Pancreas (tissue), 10 donors: ENCODE results near the gene BCOR. TPM values are rescaled to one million over a fixed set of nuclear protein-coding genes. Genes with fewer than 3 reads are reported as not detected.

Experiments used
- ATAC-seq, 4 donors: fragments of 200-7000 bp; cut with Tn5 transposase; one replicate each; pipeline versions ENCODE4 v1.8.0 to v1.9.1; 2020; ENCODE audit warnings: mild to moderate bottlenecking in 4 of 4, moderate library complexity in 4 of 4
- DNase-seq, 6 donors: peaks; one replicate each; pipeline ENCODE4 v3.0.0-alpha.2; 2020
- FAIRE-seq: peaks from 2 replicates; lab custom pipeline; 2012; peaks lifted over from hg19 to GRCh38; lab: Jason Lieb, UNC
- H3K27ac ChIP-seq, 4 donors: fragments of 200-600 bp; sonication (generic); 1 replicate in 3 of 4; 2 replicates in 1 of 4; pipeline versions ENCODE4 v1.5.0 to v1.8.0; 2020
- H3K27me3 ChIP-seq, 4 donors: fragments of 200-600 bp; one replicate each; pipeline ENCODE4 v1.8.0; 2021
- H3K36me3 ChIP-seq, 3 donors: fragments of 200-600 bp; sonication (generic) in 1 of 3; one replicate each; pipeline versions ENCODE4 v1.5.0 to v1.8.0; 2020 to 2021
- H3K4me1 ChIP-seq, 3 donors: fragments of 200-600 bp; one replicate each; pipeline ENCODE4 v1.8.0; 2021
- H3K4me3 ChIP-seq, 4 donors: fragments of 200-600 bp; sonication (generic) in 2 of 4; one replicate each; pipeline versions ENCODE4 v1.5.0 to v1.8.0; 2020 to 2021
- H3K9me3 ChIP-seq, 4 donors: fragments of 200-600 bp; one replicate each; pipeline ENCODE4 v1.8.0; 2021
- WGBS, 2 donors: extraction: QIAGEN DNeasy Blood & Tissue Kit; methylation state at CpG; one replicate each; pipeline ENCODE4 v1.1.7; 2013; 5-methylcytosine and 5-hydroxymethylcytosine counted together
- intact Hi-C, 3 donors: fragments of 100-400 bp; cut with DNase I; formaldehyde crosslinking; loops; one replicate each; pipeline versions ENCODE4 v1.11.1 to v1.14.2; 2022
- polyA plus RNA-seq, 2 donors: library from polyadenylated mRNA; stranded (reverse); fragments of 200-250 nt; gene quantifications; one replicate each; pipeline ENCODE4 v1.2.3, GENCODE V29; 2013
- total RNA-seq, 6 donors: library from RNA; stranded (reverse); fragmentation: NEBNext Ultra II Directional in 4 of 6; extraction: Animal tissue kit (Norgen Biotek cat#: 25700) in 4 of 6; gene quantifications; one replicate each; pipeline versions ENCODE4 v1.2.1 to v1.2.4, GENCODE V29; 2021 to 2023
- TF ChIP-seq, protein P1 (sequence below), 4 donors: fragments of 200-600 bp; sonication (generic) in 3 of 4; IDR thresholded peaks; one replicate each; pipeline versions ENCODE4 v1.5.0 to v1.8.0; 2021; ENCODE audit warnings: antibody characterized with exemption in 4 of 4
- donor health status: healthy with polysubstance abuse.
- donor health status: DM: no; HTN: no; CAD: no; lungs with moderate emphysema.
- donor health status: DM: no; HTN: no; CAD: no.
- donor health status: control.
- donor health status: control.
- donor health status: Bipolar disorder and iron deficiency.
- donor health status: DM: yes; HTN: yes; CAD: no.
- donor health status: DM: no; HTN: no; CAD: no.
- donor health status: DM: no; HTN: no; CAD: no.
- donor health status: DM: yes; HTN: yes; CAD: no.

The BCOR gene
- total and polyA plus RNA-seq, 8 donors, result 6.3 to 18.4 (median 13.0) TPM

DNA sequence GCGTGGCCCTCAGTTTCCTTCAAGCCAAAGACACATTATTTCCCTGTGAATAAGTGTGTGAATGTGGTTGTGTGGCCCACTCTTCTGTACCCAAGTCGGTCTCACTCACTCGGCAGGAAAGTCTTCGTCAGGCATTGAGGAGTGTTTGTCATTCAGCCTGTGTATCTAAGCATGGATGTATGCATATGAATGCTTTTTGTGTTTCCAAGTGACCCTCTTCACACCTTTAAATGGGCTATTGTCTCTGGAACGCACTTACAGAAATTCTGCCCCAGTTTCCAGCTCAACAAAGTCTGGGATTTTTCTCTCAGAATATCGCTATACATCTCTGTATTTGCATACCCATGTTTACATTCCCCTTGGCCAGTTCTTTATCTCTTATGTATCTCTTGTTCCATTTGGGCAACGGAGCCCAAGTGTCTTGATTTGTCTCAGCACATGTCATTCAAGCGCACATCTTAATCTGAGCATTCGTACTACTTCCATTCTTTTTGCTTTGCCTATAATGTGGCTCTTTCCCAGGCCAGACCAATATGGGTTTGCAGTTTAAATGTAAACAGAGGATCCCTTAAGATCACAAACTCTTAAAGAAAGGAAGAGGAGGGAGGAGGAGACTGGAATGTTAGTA is 4.8 kb downstream of the BCOR start:
- no peak for FAIRE-seq
- Histone ChIP-seq H3K4me1 (peaks cover 0 to 12% (median 0%) of the 10 kb centered on the region in 3 donors), H3K9me3 (no peaks in the 10 kb centered on the region), H3K4me3 (no peak overlapping the region), H3K27ac (no peak overlapping the region), H3K36me3 (no peaks in the 10 kb centered on the region), H3K27me3 (no peaks in the 10 kb centered on the region)
- TF ChIP-seq, protein P1, sequence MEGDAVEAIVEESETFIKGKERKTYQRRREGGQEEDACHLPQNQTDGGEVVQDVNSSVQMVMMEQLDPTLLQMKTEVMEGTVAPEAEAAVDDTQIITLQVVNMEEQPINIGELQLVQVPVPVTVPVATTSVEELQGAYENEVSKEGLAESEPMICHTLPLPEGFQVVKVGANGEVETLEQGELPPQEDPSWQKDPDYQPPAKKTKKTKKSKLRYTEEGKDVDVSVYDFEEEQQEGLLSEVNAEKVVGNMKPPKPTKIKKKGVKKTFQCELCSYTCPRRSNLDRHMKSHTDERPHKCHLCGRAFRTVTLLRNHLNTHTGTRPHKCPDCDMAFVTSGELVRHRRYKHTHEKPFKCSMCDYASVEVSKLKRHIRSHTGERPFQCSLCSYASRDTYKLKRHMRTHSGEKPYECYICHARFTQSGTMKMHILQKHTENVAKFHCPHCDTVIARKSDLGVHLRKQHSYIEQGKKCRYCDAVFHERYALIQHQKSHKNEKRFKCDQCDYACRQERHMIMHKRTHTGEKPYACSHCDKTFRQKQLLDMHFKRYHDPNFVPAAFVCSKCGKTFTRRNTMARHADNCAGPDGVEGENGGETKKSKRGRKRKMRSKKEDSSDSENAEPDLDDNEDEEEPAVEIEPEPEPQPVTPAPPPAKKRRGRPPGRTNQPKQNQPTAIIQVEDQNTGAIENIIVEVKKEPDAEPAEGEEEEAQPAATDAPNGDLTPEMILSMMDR (IDR thresholded peaks at IDR 0.05), result no peak
- no peak for ATAC-seq
- intact Hi-C loops, result no loop called here
- DNase-seq, result no peak
- WGBS, 2 donors, result 42 to 76% methylated on average over 9 of the region's 9 CpGs

DNA sequence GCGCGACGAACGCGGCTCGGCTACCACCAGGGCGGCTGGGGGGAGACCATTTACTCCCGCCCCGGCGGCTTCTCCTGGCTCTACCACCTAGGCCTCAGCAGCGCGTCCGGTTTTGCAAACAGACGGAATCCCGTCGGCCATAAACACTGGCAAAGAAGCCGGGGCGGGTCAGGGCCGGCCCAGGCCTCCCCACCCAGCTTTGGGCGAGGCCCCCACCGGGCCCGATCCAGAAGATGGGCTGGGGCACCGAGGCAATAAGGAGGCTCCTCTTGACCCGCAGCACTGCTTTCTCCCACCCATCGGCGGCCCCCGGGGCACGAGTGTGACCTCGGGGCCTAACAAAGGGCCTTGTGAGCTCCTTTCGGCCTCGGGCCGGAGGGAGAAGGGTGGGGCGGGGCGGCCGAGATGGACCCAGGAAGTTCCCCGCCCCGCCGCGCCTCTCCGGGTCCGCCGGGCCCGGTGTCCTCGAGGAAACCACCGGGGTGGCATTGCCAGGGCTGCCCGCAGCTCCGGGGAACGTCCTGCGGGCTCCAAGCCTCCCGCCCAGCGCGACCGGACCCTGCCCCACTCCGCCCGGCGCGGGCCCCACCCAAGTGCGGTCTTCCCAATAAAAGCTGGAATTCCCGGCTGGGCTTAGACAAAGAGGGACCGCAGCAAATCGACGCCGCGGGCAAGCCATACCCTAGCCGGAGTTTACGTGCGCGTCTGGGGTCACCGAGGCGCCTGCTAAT is 5.9 kb downstream of the BCOR start:
- WGBS, 2 donors, result 51 to 77% methylated on average over 58 to 70 of the region's 70 CpGs
- TF ChIP-seq, protein P1 (IDR thresholded peaks at IDR 0.05), result no peak
- Histone ChIP-seq H3K27me3 (no peaks in the 10 kb centered on the region), H3K4me1 (peaks cover 0 to 18% (median 0%) of the 10 kb centered on the region in 3 donors), H3K36me3 (no peaks in the 10 kb centered on the region), H3K9me3 (no peaks in the 10 kb centered on the region), H3K27ac (no peak overlapping the region), H3K4me3 (no peak overlapping the region)
- ATAC-seq (no peak), DNase-seq (peak in 1 of 6 donors; percentile 74), FAIRE-seq (no peak)
- intact Hi-C loops, result no loop called here

DNA sequence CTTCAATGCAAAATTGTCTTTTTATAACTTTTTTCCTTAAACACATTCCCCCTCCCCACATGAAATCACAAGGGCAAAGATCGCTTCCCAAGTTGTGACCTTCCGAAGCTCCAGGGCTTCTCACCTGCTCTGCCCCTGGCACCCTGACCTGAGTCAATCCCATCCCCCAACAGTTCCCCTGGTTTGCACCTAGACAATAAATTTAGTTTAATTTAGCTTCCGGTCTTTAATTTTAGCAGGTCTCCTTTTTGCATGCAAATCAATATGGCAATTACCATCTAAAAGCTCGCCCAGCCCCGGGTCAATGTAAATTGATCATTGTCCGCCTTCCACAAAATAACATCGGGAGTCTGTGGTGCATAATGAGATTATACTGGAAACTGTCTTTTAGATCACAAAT is 6.8 kb downstream of the BCOR start:
- 32 to 53% methylated on average over 7 of the region's 7 CpGs for WGBS, 2 donors
- H3K27me3 ChIP-seq, result no peaks in the 10 kb centered on the region
- H3K36me3 ChIP-seq, result no peaks in the 10 kb centered on the region
- DNase-seq (peak in 1 of 6 donors; percentile 14), FAIRE-seq (no peak), ATAC-seq (no peak)
- TF ChIP-seq, protein P1 (IDR thresholded peaks at IDR 0.05), result no peak
- no peaks in the 10 kb centered on the region for H3K9me3 ChIP-seq
- intact Hi-C loops, result no loop called here
- peak overlapping the region in 3 of 4 donors; percentile 2 to 41 (median 27) for H3K4me3 ChIP-seq
- peak overlapping the region in 1 of 4 donors; percentile 54 for H3K27ac ChIP-seq
- H3K4me1 ChIP-seq, result peaks cover 0 to 18% (median 0%) of the 10 kb centered on the region in 3 donors

DNA sequence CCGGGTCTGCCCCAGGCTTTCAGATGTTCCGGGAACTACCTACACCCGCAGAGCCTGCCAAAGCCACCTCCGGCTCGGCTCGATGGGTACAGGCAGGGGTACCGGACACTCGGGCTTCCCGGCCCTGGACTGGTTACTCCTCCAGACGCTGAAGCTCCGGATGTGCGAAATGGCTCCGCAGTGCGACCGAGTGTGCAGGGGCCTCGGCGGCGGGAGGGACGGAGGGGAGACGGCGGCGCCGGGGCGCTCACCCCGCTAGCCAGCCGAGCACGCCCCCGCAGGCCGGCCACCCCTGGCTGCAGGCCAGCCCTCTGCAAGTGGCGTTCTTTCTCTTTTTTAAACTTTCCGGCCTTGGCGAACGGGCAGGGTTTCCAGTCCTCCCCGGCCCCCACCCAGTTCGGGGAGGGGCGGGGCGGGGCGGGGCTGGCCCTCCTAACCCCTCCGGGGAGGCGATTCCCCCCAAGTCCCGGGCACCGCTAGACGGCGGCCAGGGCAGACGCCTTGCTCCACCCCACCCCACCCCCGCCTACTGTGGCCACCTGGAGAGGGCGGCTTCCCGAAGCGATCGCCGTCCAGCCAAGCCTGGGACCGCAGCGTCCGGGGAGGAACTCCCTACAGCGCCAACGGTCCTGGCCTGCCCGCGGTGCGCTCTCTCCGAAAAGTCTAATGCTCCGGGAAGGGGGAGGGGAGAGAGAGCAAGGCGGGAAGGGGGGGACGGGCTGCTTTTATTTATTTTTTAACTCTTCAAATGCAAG is 7.5 kb downstream of the BCOR start:
- H3K9me3 ChIP-seq, result no peaks in the 10 kb centered on the region
- no peaks in the 10 kb centered on the region for H3K27me3 ChIP-seq
- FAIRE-seq, result no peak
- peak overlapping the region in 3 of 4 donors; percentile 8 to 62 (median 54) for H3K27ac ChIP-seq
- H3K4me1 ChIP-seq, result peaks cover 0 to 22% (median 0%) of the 10 kb centered on the region in 3 donors
- intact Hi-C loops, result no loop called here
- no peaks in the 10 kb centered on the region for H3K36me3 ChIP-seq
- peak overlapping the region; percentile 1 to 41 (median 14) for H3K4me3 ChIP-seq
- 2 to 3% methylated on average over 42 to 63 of the region's 63 CpGs for WGBS, 2 donors
- TF ChIP-seq, protein P1 (IDR thresholded peaks at IDR 0.05), result no peak
- peak; percentile 27 to 46 (median 41) for ATAC-seq
- peak in 5 of 6 donors; percentile 36 to 86 (median 56) for DNase-seq
